Lower lobe of right lung (tissue), 2 donors: ENCODE results near the gene LRRC42. TPM values are rescaled to one million over a fixed set of nuclear protein-coding genes. Genes with fewer than 3 reads are reported as not detected.
A peak's percentile ranks its signal among the peaks of the same experiment; 100 is the strongest.

Source experiments
- ATAC-seq, 2 donors: fragments of 200-7000 bp; cut with Tn5 transposase; one replicate each; pipeline ENCODE4 v1.9.1; 2020 to 2022; ENCODE audit warnings: mild to moderate bottlenecking in 2 of 2, moderate library complexity in 2 of 2
- DNase-seq: peaks from one replicate; pipeline ENCODE4 v3.0.0-alpha.2; 2020
- H3K27ac ChIP-seq: fragments of 200-600 bp; one replicate; pipeline ENCODE4 v1.8.0; 2022
- H3K27me3 ChIP-seq: fragments of 200-600 bp; one replicate; pipeline ENCODE4 v1.8.0; 2022; ENCODE audit warnings: low read depth
- H3K36me3 ChIP-seq: fragments of 200-600 bp; one replicate; pipeline ENCODE4 v1.8.0; 2022; ENCODE audit warnings: mild to moderate bottlenecking
- H3K4me1 ChIP-seq: fragments of 200-600 bp; one replicate; pipeline ENCODE4 v1.8.0; 2022
- H3K4me3 ChIP-seq: fragments of 200-600 bp; one replicate; pipeline ENCODE4 v1.8.0; 2022; ENCODE audit warnings: mild to moderate bottlenecking
- H3K9me3 ChIP-seq: fragments of 200-600 bp; one replicate; pipeline ENCODE4 v1.8.0; 2022
- CTCF ChIP-seq: fragments of 200-600 bp; IDR thresholded peaks from one replicate; pipeline ENCODE4 v1.8.0; 2022; ENCODE audit warnings: antibody characterized with exemption, mild to moderate bottlenecking
- intact Hi-C: fragments of 100-400 bp; cut with DNase I; formaldehyde crosslinking; loops from one replicate; pipeline ENCODE4 v1.11.0; 2022
- total RNA-seq: library from RNA; stranded (reverse); fragmentation: NEBNext Ultra II Directional; extraction: Animal tissue kit (Norgen Biotek cat#: 25700); gene quantifications from one replicate; pipeline ENCODE4 v1.2.1, GENCODE V29; 2021
- donor health status: DM: no; HTN: yes; CAD: no; lungs with severe emphysema.

The LRRC42 gene
- total RNA-seq, 1 donor from 2014 or later, result 16.5 TPM

GRCh38 chr1:53945433-53946251 lies 508 bp upstream of the LRRC42 start, which contains the start of gene IFT25:
Gene IFT25 (minus strand): TSS chr1:53945699. CDS start chr1:53940082, 5,617 bp downstream.
- H3K27ac ChIP-seq, result peak within 1 kb of the TSS; percentile 85
- H3K36me3 ChIP-seq, result no peaks in the 10 kb centered on the region
- H3K4me3 ChIP-seq, result peak within 1 kb of the TSS; percentile 93
- H3K27me3 ChIP-seq, result no peaks in the 10 kb centered on the region
- H3K4me1 ChIP-seq, result peaks cover 25% of the 10 kb centered on the region
- DNase-seq (peak; percentile 97), ATAC-seq (peak; percentile 95 to 98)
- TF ChIP-seq CTCF, result no peak
- intact Hi-C loops, result no loop called here
- H3K9me3 ChIP-seq, result no peaks in the 10 kb centered on the region

- DNase-seq (no peak), ATAC-seq (no peak)
- Histone ChIP-seq H3K4me1 (peaks cover 25% of the 10 kb centered on the region), H3K27ac (no peak overlapping the region), H3K9me3 (no peaks in the 10 kb centered on the region), H3K36me3 (peaks cover 12% of the 10 kb centered on the region), H3K4me3 (peak overlapping the region; percentile 93), H3K27me3 (no peaks in the 10 kb centered on the region)
- TF ChIP-seq CTCF, result no peak
- intact Hi-C loops, result no loop called here
These were observed 1.2 kb downstream of the LRRC42 start for GRCh38 chr1:53947172-53947907.

GRCh38 chr1:53948291-53948690 lies 2.1 kb downstream of the LRRC42 start:
- H3K4me3 ChIP-seq, result no peak overlapping the region
- peaks cover 21% of the 10 kb centered on the region for H3K36me3 ChIP-seq
- TF ChIP-seq CTCF, result no peak
- H3K9me3 ChIP-seq, result no peaks in the 10 kb centered on the region
- H3K27ac ChIP-seq, result no peak overlapping the region
- H3K4me1 ChIP-seq, result peaks cover 25% of the 10 kb centered on the region
- intact Hi-C loops, result no loop called here
- no peak for ATAC-seq
- H3K27me3 ChIP-seq, result no peaks in the 10 kb centered on the region
- DNase-seq, result no peak

- H3K36me3 ChIP-seq, result peaks cover 32% of the 10 kb centered on the region
- H3K27ac ChIP-seq, result no peak overlapping the region
- TF ChIP-seq CTCF, result peak; percentile 49
- peaks cover 21% of the 10 kb centered on the region for H3K4me1 ChIP-seq
- no peak overlapping the region for H3K4me3 ChIP-seq
- H3K27me3 ChIP-seq, result no peaks in the 10 kb centered on the region
- no peak for ATAC-seq
- H3K9me3 ChIP-seq, result no peaks in the 10 kb centered on the region
- no peak for DNase-seq
- intact Hi-C loops, result no loop called here
These were observed 3.2 kb downstream of the LRRC42 start for GRCh38 chr1:53949023-53949990.

GRCh38 chr1:53951697-53952096 lies 5.5 kb downstream of the LRRC42 start:
- Histone ChIP-seq H3K9me3 (no peaks in the 10 kb centered on the region), H3K4me3 (no peak overlapping the region), H3K27me3 (no peaks in the 10 kb centered on the region), H3K36me3 (peaks cover 36% of the 10 kb centered on the region), H3K27ac (no peak overlapping the region), H3K4me1 (peaks cover 18% of the 10 kb centered on the region)
- no peak for ATAC-seq
- DNase-seq, result no peak
- intact Hi-C loops, result loop anchor here (10.0 kb wide), 1 partner anchor 77 kb away; no protein-coding TSS in a partner anchor
- no peak for TF ChIP-seq CTCF
